GM12892 (cell line): ENCODE data around the gene LRRTM2.

ENCODE experiments used
- POLR2A ChIP-seq: IDR thresholded peaks from 2 replicates; pipeline ENCODE4 v1.6.1; 2011; ENCODE audit warnings: low read depth, low read length, control low read depth
- POLR2AphosphoS5 ChIP-seq: IDR thresholded peaks from 2 replicates; pipeline ENCODE4 v1.6.1; 2011; ENCODE audit warnings: low read depth, low read length, control low read depth

GRCh38 chr5:138820695-138821094 is 54.4 kb downstream of the LRRTM2 start:
- TF ChIP-seq POLR2A (no peak), POLR2AphosphoS5 (no peak)
